A549 treated with DMSO at 1 μM for 4 hours (cell line): ENCODE data around the gene MEIS2. TPM values are rescaled to one million over a fixed set of nuclear protein-coding genes. Genes with fewer than 3 reads are reported as not detected.

ENCODE experiments used
- total RNA-seq: library from RNA; stranded (reverse); fragments of 200-300 nt; extraction: Qiagen RNA extraction; gene quantifications from 5 replicates; pipeline ENCODE4 v1.2.3, GENCODE V29; 2022; ENCODE audit warnings: low read depth

MEIS2 gene
- 8.2 to 10.5 TPM (median 9.5 TPM) in 5 replicates for total RNA-seq

GRCh38 chr15:37100109-37100965 is at the start of gene MEIS2:
Gene MEIS2 (minus strand): TSS chr15:37100549. CDS start chr15:37099466, 1,083 bp downstream.

